ENCODE results near the gene RGS6. TPM values are rescaled to one million over a fixed set of nuclear protein-coding genes. Genes with fewer than 3 reads are reported as not detected.

The RGS6 gene
- polyA plus RNA-seq, 3 donors = not detected

- H3K4me3 ChIP-seq (replicated peaks in 1 of 3; ENCODE audit: low read depth in 2 of 3, low read length in 3 of 3) = no peak overlapping the region
- H3K9ac ChIP-seq (ENCODE audit: insufficient read depth, low read length, poor library complexity, severe bottlenecking) = no peak overlapping the region
- H3K36me3 ChIP-seq (replicated peaks in 1 of 2; ENCODE audit: control insufficient read depth in 1 of 2, insufficient read depth in 2 of 2, low read length in 2 of 2) = no peaks in the 10 kb centered on the region
- H3K4me2 ChIP-seq (replicated peaks; ENCODE audit: extremely low read depth, low read length, poor library complexity, severe bottlenecking) = no peak overlapping the region
- H3K4me1 ChIP-seq (ENCODE audit: control insufficient read depth in 1 of 2, insufficient read depth in 2 of 2, low read length in 2 of 2) = no peaks in the 10 kb centered on the region
- H3K4me3 Mint-ChIP-seq = peak overlapping the region in 1 of 2 donors; percentile 17
- H3K9me3 ChIP-seq (replicated peaks in 1 of 2; ENCODE audit: control insufficient read depth in 1 of 2, insufficient read depth in 1 of 2, low read length in 2 of 2) = no peaks in the 10 kb centered on the region
- no peak for DNase-seq
- no peak overlapping the region for H3K27ac Mint-ChIP-seq
- no peaks in the 10 kb centered on the region for H4K20me1 ChIP-seq (ENCODE audit: insufficient read depth, low read length)
- H3K27me3 ChIP-seq (ENCODE audit: control insufficient read depth in 2 of 2, insufficient read depth in 2 of 2, low read length in 2 of 2) = peaks cover 18 to 41% of the 10 kb centered on the region in 2 donors
- H2AFZ ChIP-seq (ENCODE audit: insufficient read depth, low read depth, low read length, poor library complexity, severe bottlenecking) = no peak overlapping the region
- H3K4me1 Mint-ChIP-seq = no peaks in the 10 kb centered on the region
- peaks cover 0 to 10% (median 2%) of the 10 kb centered on the region in 7 donors for H3K9me3 Mint-ChIP-seq
- intact Hi-C loops (cut with micrococcal nuclease) = no loop called here
- H3K27me3 Mint-ChIP-seq (ENCODE audit: low read depth in 3 of 3) = peaks cover 34 to 50% (median 48%) of the 10 kb centered on the region in 3 donors
- no peak overlapping the region for H3K27ac ChIP-seq (ENCODE audit: low read depth in 1 of 2, low read length in 2 of 2)
- TF ChIP-seq CTCF (IDR thresholded peaks at IDR 0.05) = no peak
- H3K36me3 Mint-ChIP-seq = no peaks in the 10 kb centered on the region
- H3K79me2 ChIP-seq (ENCODE audit: insufficient read depth, low read length) = no peaks in the 10 kb centered on the region
Observed at GRCh38 chr14:72589652-72590051, 657.4 kb downstream of the RGS6 start.

- intact Hi-C loops (cut with micrococcal nuclease) = no loop called here
- H3K4me2 ChIP-seq (replicated peaks; ENCODE audit: extremely low read depth, low read length, poor library complexity, severe bottlenecking) = no peak overlapping the region
- H3K4me3 ChIP-seq (replicated peaks in 1 of 3; ENCODE audit: low read depth in 2 of 3, low read length in 3 of 3) = no peak overlapping the region
- no peaks in the 10 kb centered on the region for H3K4me1 Mint-ChIP-seq
- H3K4me3 Mint-ChIP-seq = peak overlapping the region in 1 of 2 donors; percentile 6
- H2AFZ ChIP-seq (ENCODE audit: insufficient read depth, low read depth, low read length, poor library complexity, severe bottlenecking) = no peak overlapping the region
- H3K36me3 ChIP-seq (replicated peaks in 1 of 2; ENCODE audit: control insufficient read depth in 1 of 2, insufficient read depth in 2 of 2, low read length in 2 of 2) = no peaks in the 10 kb centered on the region
- H3K27me3 Mint-ChIP-seq (ENCODE audit: low read depth in 3 of 3) = peaks cover 40 to 57% (median 47%) of the 10 kb centered on the region in 3 donors
- H3K79me2 ChIP-seq (ENCODE audit: insufficient read depth, low read length) = no peaks in the 10 kb centered on the region
- no peaks in the 10 kb centered on the region for H3K9me3 ChIP-seq (replicated peaks in 1 of 2; ENCODE audit: control insufficient read depth in 1 of 2, insufficient read depth in 1 of 2, low read length in 2 of 2)
- H3K27me3 ChIP-seq (ENCODE audit: control insufficient read depth in 2 of 2, insufficient read depth in 2 of 2, low read length in 2 of 2) = peaks cover 18 to 44% of the 10 kb centered on the region in 2 donors
- H4K20me1 ChIP-seq (ENCODE audit: insufficient read depth, low read length) = no peaks in the 10 kb centered on the region
- no peak for DNase-seq
- no peaks in the 10 kb centered on the region for H3K4me1 ChIP-seq (ENCODE audit: control insufficient read depth in 1 of 2, insufficient read depth in 2 of 2, low read length in 2 of 2)
- TF ChIP-seq CTCF (IDR thresholded peaks at IDR 0.05) = no peak
- H3K9ac ChIP-seq (ENCODE audit: insufficient read depth, low read length, poor library complexity, severe bottlenecking) = no peak overlapping the region
- no peak overlapping the region for H3K27ac ChIP-seq (ENCODE audit: low read depth in 1 of 2, low read length in 2 of 2)
- no peaks in the 10 kb centered on the region for H3K36me3 Mint-ChIP-seq
- peaks cover 0 to 10% (median 2%) of the 10 kb centered on the region in 7 donors for H3K9me3 Mint-ChIP-seq
- no peak overlapping the region for H3K27ac Mint-ChIP-seq
- WGBS (ENCODE audit: insufficient coverage) = 9% methylated on average over 4 of the region's 7 CpGs
Observed at GRCh38 chr14:72590577-72590976, 658.3 kb downstream of the RGS6 start.
